MG63 (cell line): ENCODE data around the gene ATP4A. TPM values are rescaled to one million over a fixed set of nuclear protein-coding genes. Genes with fewer than 3 reads are reported as not detected.
"Not testable (repeated sequence)": the region's sequence is repeated elsewhere in the genome, so short reads cannot be mapped to it uniquely, and the experiment has no call there.

ENCODE experiments used
- DNase-seq: peaks from one replicate; pipeline ENCODE4 v3.0.0-alpha.2; 2020
- H3K27me3 ChIP-seq: fragments of 250-450 bp; sonication (Bioruptor Pico); 2 replicates; pipeline ENCODE4 v1.5.1; 2020; ENCODE audit warnings: mild to moderate bottlenecking, moderate library complexity
- H3K36me3 ChIP-seq: fragments of 250-450 bp; sonication (Bioruptor Pico); 2 replicates; pipeline ENCODE4 v1.5.1; 2020; ENCODE audit warnings: mild to moderate bottlenecking, moderate library complexity
- H3K4me3 ChIP-seq: fragments of 250-450 bp; sonication (Bioruptor Pico); 2 replicates; pipeline ENCODE4 v1.5.1; 2020; ENCODE audit warnings: mild to moderate bottlenecking, moderate library complexity
- H3K9me3 ChIP-seq: fragments of 250-450 bp; sonication (Bioruptor Pico); 2 replicates; pipeline ENCODE4 v1.5.1; 2020; ENCODE audit warnings: mild to moderate bottlenecking, moderate library complexity
- total RNA-seq: library from RNA; depleted of rRNA; stranded (reverse); fragments of >200 nt; shearing (Covaris generic); gene quantifications from 2 replicates; pipeline ENCODE4 v1.2.3, GENCODE V29; 2014; ENCODE audit warnings: low replicate concordance; rRNA removed

The ATP4A gene
- not detected in 2 replicates for total RNA-seq

GRCh38 chr19:35563207-35563829 is at the start of gene ATP4A:
Gene ATP4A (minus strand): TSS chr19:35563658. CDS start chr19:35563629, 29 bp downstream.
- DNase-seq, result no peak
- H3K4me3 ChIP-seq, result no peak within 1 kb of the TSS
- H3K27me3 ChIP-seq, result peaks cover 23% of the 10 kb centered on the region
- no peaks in the 10 kb centered on the region for H3K36me3 ChIP-seq
- H3K9me3 ChIP-seq, result no peaks in the 10 kb centered on the region

- Histone ChIP-seq H3K36me3 (peaks cover 10% of the 10 kb centered on the region; the same call in 1 of the 2 replicates), H3K27me3 (no peaks in the 10 kb centered on the region)
- peak; percentile 93 for DNase-seq
Measured at GRCh38 chr19:35612559-35613321, 49.3 kb upstream of the ATP4A start, which contains the start of gene HAUS5. Gene HAUS5 (plus strand): TSS chr19:35612735. CDS start chr19:35612795, 60 bp downstream.

GRCh38 chr19:35612224-35612558 is 48.7 kb upstream of the ATP4A start:
- peaks cover 10% of the 10 kb centered on the region; the same call in 1 of the 2 replicates for H3K36me3 ChIP-seq
- DNase-seq, result no peak
- H3K4me3 ChIP-seq, result peak overlapping the region; percentile 66
- peaks cover 13% of the 10 kb centered on the region for H3K9me3 ChIP-seq
- no peaks in the 10 kb centered on the region for H3K27me3 ChIP-seq

More at GRCh38 chr19:35612559-35613321, 49.3 kb upstream of the ATP4A start, which contains the start of gene HAUS5:
- peak within 1 kb of the TSS; percentile 66 for H3K4me3 ChIP-seq
- H3K9me3 ChIP-seq, result peaks cover 8% of the 10 kb centered on the region

- peaks cover 7% of the 10 kb centered on the region; the same call in 1 of the 2 replicates for H3K36me3 ChIP-seq
- no peak for DNase-seq
Measured at GRCh38 chr19:35609851-35610353, 46.4 kb upstream of the ATP4A start.

GRCh38 chr19:35608251-35608650 is 44.8 kb upstream of the ATP4A start:
- Histone ChIP-seq H3K4me3 (no peak overlapping the region), H3K27me3 (no peaks in the 10 kb centered on the region), H3K9me3 (peaks cover 19% of the 10 kb centered on the region), H3K36me3 (no peaks in the 10 kb centered on the region)
- DNase-seq, result no peak

More at GRCh38 chr19:35609851-35610353, 46.4 kb upstream of the ATP4A start:
- H3K4me3 ChIP-seq, result no peak overlapping the region
- peaks cover 19% of the 10 kb centered on the region for H3K9me3 ChIP-seq
- no peaks in the 10 kb centered on the region for H3K27me3 ChIP-seq

- Histone ChIP-seq H3K36me3 (no peaks in the 10 kb centered on the region), H3K9me3 (peaks cover 19% of the 10 kb centered on the region), H3K4me3 (no peak overlapping the region), H3K27me3 (no peaks in the 10 kb centered on the region)
- no peak for DNase-seq
Measured at GRCh38 chr19:35607661-35608060, 44.2 kb upstream of the ATP4A start.

GRCh38 chr19:35607170-35607569 is 43.7 kb upstream of the ATP4A start:
- H3K27me3 ChIP-seq, H3K36me3 ChIP-seq, DNase-seq, H3K4me3 ChIP-seq: not testable (repeated sequence)
- peaks cover 19% of the 10 kb centered on the region for H3K9me3 ChIP-seq

- not testable (repeated sequence) for DNase-seq, H3K27me3 ChIP-seq, H3K4me3 ChIP-seq, H3K36me3 ChIP-seq
- H3K9me3 ChIP-seq, result peaks cover 19% of the 10 kb centered on the region
Measured at GRCh38 chr19:35604436-35604835, 41.0 kb upstream of the ATP4A start.

- Histone ChIP-seq H3K27me3 (no peaks in the 10 kb centered on the region), H3K9me3 (peaks cover 4% of the 10 kb centered on the region), H3K36me3 (no peaks in the 10 kb centered on the region), H3K4me3 (no peak overlapping the region)
- DNase-seq, result no peak
Measured at GRCh38 chr19:35601971-35602370, 38.5 kb upstream of the ATP4A start.

- H3K9me3 ChIP-seq, result peaks cover 2% of the 10 kb centered on the region; the same call in 1 of the 2 replicates
- no peaks in the 10 kb centered on the region; the same call in 1 of the 2 replicates for H3K27me3 ChIP-seq
- no peak overlapping the region for H3K4me3 ChIP-seq
- DNase-seq, result no peak
- H3K36me3 ChIP-seq, result no peaks in the 10 kb centered on the region
Measured at GRCh38 chr19:35596366-35596999, 33.0 kb upstream of the ATP4A start.

- H3K27me3 ChIP-seq, result no peaks in the 10 kb centered on the region; the same call in 1 of the 2 replicates
- no peak overlapping the region for H3K4me3 ChIP-seq
- H3K9me3 ChIP-seq, result peaks cover 2% of the 10 kb centered on the region; the same call in 1 of the 2 replicates
- no peak for DNase-seq
- no peaks in the 10 kb centered on the region for H3K36me3 ChIP-seq
Measured at GRCh38 chr19:35595928-35596327, 32.5 kb upstream of the ATP4A start.

GRCh38 chr19:35595026-35595425 is 31.6 kb upstream of the ATP4A start:
- not testable (repeated sequence) for DNase-seq, H3K4me3 ChIP-seq, H3K36me3 ChIP-seq, H3K27me3 ChIP-seq, H3K9me3 ChIP-seq

GRCh38 chr19:35592226-35592625 is 28.8 kb upstream of the ATP4A start:
- Histone ChIP-seq H3K4me3 (no peak overlapping the region), H3K9me3 (peaks cover 2% of the 10 kb centered on the region; the same call in 1 of the 2 replicates), H3K27me3 (no peaks in the 10 kb centered on the region; the same call in 1 of the 2 replicates), H3K36me3 (no peaks in the 10 kb centered on the region)
- no peak for DNase-seq

- Histone ChIP-seq H3K4me3 (no peak overlapping the region), H3K9me3 (peaks cover 3% of the 10 kb centered on the region), H3K36me3 (no peaks in the 10 kb centered on the region), H3K27me3 (no peaks in the 10 kb centered on the region; the same call in none of the 2 replicates)
- DNase-seq, result no peak
Measured at GRCh38 chr19:35590875-35591274, 27.4 kb upstream of the ATP4A start.

- no peak for DNase-seq
- peaks cover 5% of the 10 kb centered on the region for H3K9me3 ChIP-seq
- H3K36me3 ChIP-seq, result no peaks in the 10 kb centered on the region
- H3K27me3 ChIP-seq, result peaks cover 20% of the 10 kb centered on the region
- H3K4me3 ChIP-seq, result no peak overlapping the region
Measured at GRCh38 chr19:35587321-35587720, 23.9 kb upstream of the ATP4A start.

GRCh38 chr19:35585848-35586247 is 22.4 kb upstream of the ATP4A start, which contains the start of gene PMIS2:
Gene PMIS2 (plus strand): TSS chr19:35586173. CDS start chr19:35586260, 87 bp downstream.
- Histone ChIP-seq H3K27me3 (peaks cover 20% of the 10 kb centered on the region), H3K9me3 (peaks cover 5% of the 10 kb centered on the region; the same call in 1 of the 2 replicates), H3K36me3 (no peaks in the 10 kb centered on the region), H3K4me3 (no peak within 1 kb of the TSS)
- peak; percentile 32 for DNase-seq

GRCh38 chr19:35582760-35583159 is 19.3 kb upstream of the ATP4A start:
- Histone ChIP-seq H3K36me3 (no peaks in the 10 kb centered on the region), H3K4me3 (no peak overlapping the region), H3K9me3 (peaks cover 5% of the 10 kb centered on the region), H3K27me3 (peaks cover 20% of the 10 kb centered on the region)
- DNase-seq, result no peak
